ENCODE data around the gene CBL. TPM values are rescaled to one million over a fixed set of nuclear protein-coding genes. Genes with fewer than 3 reads are reported as not detected.

The CBL gene
- total RNA-seq, 1 donor from 2014 or later: 27.8 TPM

Other genes starting within 250 kb of the CBL start
- not detected in 2 replicates for gene FOXR1, start 234.6 kb upstream of the CBL start, total RNA-seq
- 66.4 and 85.7 TPM in 2 replicates for gene CENATAC, start 208.2 kb upstream of the CBL start, total RNA-seq
- 2,191 and 2,534 TPM in 2 replicates for gene RPS25, start 188.0 kb upstream of the CBL start, total RNA-seq
- 56.8 and 60.1 TPM in 2 replicates for gene TRAPPC4, start 187.6 kb upstream of the CBL start, total RNA-seq
- gene SLC37A4, start 175.5 kb upstream of the CBL start, total RNA-seq: 12.0 and 12.1 TPM in 2 replicates
- gene HYOU1, start 149.1 kb upstream of the CBL start, total RNA-seq: 120 and 122 TPM in 2 replicates
- 49.6 and 53.6 TPM in 2 replicates for gene VPS11, start 138.5 kb upstream of the CBL start, total RNA-seq
- 17.5 and 26.9 TPM in 2 replicates for gene HMBS, start 121.5 kb upstream of the CBL start, total RNA-seq
- 31.0 and 33.1 TPM in 2 replicates for gene DPAGT1, start 104.5 kb upstream of the CBL start, total RNA-seq
- gene C2CD2L, start 99.0 kb upstream of the CBL start, total RNA-seq: 6.5 and 6.7 TPM in 2 replicates
- gene HINFP, start 84.8 kb upstream of the CBL start, total RNA-seq: 47.8 and 62.6 TPM in 2 replicates
- not detected in 2 replicates for gene ABCG4, start 57.3 kb upstream of the CBL start, total RNA-seq
- gene NLRX1, start 37.6 kb upstream of the CBL start, total RNA-seq: 9.8 TPM in 2 replicates
- gene NHERF4, start 20.9 kb upstream of the CBL start, total RNA-seq: 0.13 and 0.27 TPM in 2 replicates
- gene MCAM, start 110.8 kb downstream of the CBL start, total RNA-seq: 0.15 and 0.20 TPM in 2 replicates
- gene RNF26, start 128.2 kb downstream of the CBL start, total RNA-seq: 20.1 and 21.2 TPM in 2 replicates
- not detected in 2 replicates for gene C1QTNF5, start 134.5 kb downstream of the CBL start, total RNA-seq
- not detected in 2 replicates for gene MFRP, start 140.4 kb downstream of the CBL start, total RNA-seq
- 0.24 TPM in 1 of 2 replicates, not detected in the other for gene USP2, start 175.4 kb downstream of the CBL start, total RNA-seq
- gene THY1, start 216.8 kb downstream of the CBL start, total RNA-seq: not detected in 2 replicates